SK-N-SH treated with all-trans-retinoic acid at 6 μM for 48 hours (cell line): ENCODE results near the gene CDC26.

ENCODE experiments used
- ATAC-seq: fragments of 200-7000 bp; cut with Tn5 transposase; 3 replicates; pipeline ENCODE4 v1.9.1; 2020; ENCODE audit warnings: mild to moderate bottlenecking, moderate library complexity
- ARNTL ChIP-seq: fragments of 450-650 bp; formaldehyde crosslinking; IDR thresholded peaks from 2 replicates; pipeline ENCODE4 v1.5.0; 2020; ENCODE audit warnings: low read depth, mild to moderate bottlenecking, moderate library complexity, borderline replicate concordance
- BACH2 ChIP-seq: fragments of 250-450 bp; sonication (Bioruptor Pico); IDR thresholded peaks from 2 replicates; pipeline ENCODE4 v1.9.0; 2021; ENCODE audit warnings: mild to moderate bottlenecking, borderline replicate concordance
- CREB5 ChIP-seq: fragments of 250-450 bp; sonication (Bioruptor Pico); IDR thresholded peaks from 2 replicates; pipeline ENCODE4 v1.5.1; 2020; ENCODE audit warnings: low read depth, mild to moderate bottlenecking, moderate library complexity
- CSDC2 ChIP-seq: fragments of 250-450 bp; sonication (Bioruptor Pico); IDR thresholded peaks from 2 replicates; pipeline ENCODE4 v1.5.0; 2020; ENCODE audit warnings: mild to moderate bottlenecking, moderate library complexity
- ESRRG ChIP-seq: fragments of 250-450 bp; sonication (Bioruptor Pico); IDR thresholded peaks from 2 replicates; pipeline ENCODE4 v1.6.1; 2021; ENCODE audit warnings: mild to moderate bottlenecking
- GLIS3 ChIP-seq: fragments of 250-450 bp; sonication (Bioruptor Pico); IDR thresholded peaks from 2 replicates; pipeline ENCODE4 v1.5.0; 2020; ENCODE audit warnings: mild to moderate bottlenecking, moderate library complexity
- ISL1 ChIP-seq: fragments of 250-450 bp; sonication (Bioruptor Pico); IDR thresholded peaks from 2 replicates; pipeline ENCODE4 v2.1.2; 2022; ENCODE audit warnings: mild to moderate bottlenecking, moderate library complexity
- OSR1 ChIP-seq: fragments of 250-450 bp; sonication (Bioruptor Pico); IDR thresholded peaks from 2 replicates; pipeline ENCODE4 v1.8.0; 2022; ENCODE audit warnings: moderate library complexity, mild to moderate bottlenecking, inconsistent platforms
- PPARA ChIP-seq: fragments of 250-450 bp; sonication (Bioruptor Pico); IDR thresholded peaks from 2 replicates; pipeline ENCODE4 v1.5.0; 2020; ENCODE audit warnings: mild to moderate bottlenecking, borderline replicate concordance
- RARB ChIP-seq: fragments of 250-450 bp; sonication (Bioruptor Pico); IDR thresholded peaks from 2 replicates; pipeline ENCODE4 v1.8.0; 2021; ENCODE audit warnings: mild to moderate bottlenecking, moderate library complexity
- SNAI2 ChIP-seq: fragments of 250-450 bp; sonication (Bioruptor Pico); IDR thresholded peaks from 2 replicates; pipeline ENCODE4 v1.5.0; 2020; ENCODE audit warnings: mild to moderate bottlenecking, moderate library complexity
- TCF4 ChIP-seq: fragments of 250-450 bp; sonication (Bioruptor Pico); IDR thresholded peaks from 2 replicates; pipeline ENCODE4 v1.8.0; 2021; ENCODE audit warnings: mild to moderate bottlenecking, moderate library complexity, borderline replicate concordance
- ZC3H10 ChIP-seq: fragments of 250-450 bp; sonication (Bioruptor Pico); IDR thresholded peaks from 2 replicates; pipeline ENCODE4 v1.5.1; 2021; ENCODE audit warnings: mild to moderate bottlenecking, moderate library complexity
- ZFP3 ChIP-seq: fragments of 250-450 bp; sonication (Bioruptor Pico); IDR thresholded peaks from 2 replicates; pipeline ENCODE4 v1.5.0; 2020; ENCODE audit warnings: mild to moderate bottlenecking, moderate library complexity
- ZFP30 ChIP-seq: fragments of 450-650 bp; formaldehyde crosslinking; IDR thresholded peaks from 2 replicates; pipeline ENCODE4 v1.5.0; 2022; ENCODE audit warnings: mild to moderate bottlenecking, moderate library complexity
- ZNF565 ChIP-seq: fragments of 450-650 bp; formaldehyde crosslinking; conservative IDR thresholded peaks from 2 replicates; pipeline ENCODE4 v1.5.0; 2020; ENCODE audit warnings: low read depth, mild to moderate bottlenecking, moderate library complexity
- ZNF70 ChIP-seq: fragments of 450-650 bp; formaldehyde crosslinking; IDR thresholded peaks from 2 replicates; pipeline ENCODE4 v1.5.0; 2020; ENCODE audit warnings: mild to moderate bottlenecking, moderate library complexity
- TF ChIP-seq, protein P1 (sequence below): fragments of 250-450 bp; sonication (Bioruptor Pico); IDR thresholded peaks from 2 replicates; pipeline ENCODE4 v1.5.1; 2021; ENCODE audit warnings: mild to moderate bottlenecking, moderate library complexity
- TF ChIP-seq, protein P2 (sequence below): fragments of 250-450 bp; sonication (Bioruptor Pico); IDR thresholded peaks from 2 replicates; pipeline ENCODE4 v1.8.0; 2020; ENCODE audit warnings: mild to moderate bottlenecking, moderate library complexity, borderline replicate concordance
- TF ChIP-seq, protein P3 (sequence below): fragments of 250-450 bp; sonication (Bioruptor Pico); IDR thresholded peaks from 2 replicates; pipeline ENCODE4 v1.5.0; 2020; ENCODE audit warnings: mild to moderate bottlenecking, moderate library complexity
- TF ChIP-seq, protein P4 (sequence below): fragments of 250-450 bp; sonication (Bioruptor Pico); IDR thresholded peaks from 2 replicates; pipeline ENCODE4 v1.8.0; 2021; ENCODE audit warnings: low read depth, mild to moderate bottlenecking, moderate library complexity, borderline replicate concordance

The CDC26 gene

GRCh38 chr9:113228130-113228665, 47.2 kb downstream of the CDC26 start:
- no peak for TF ChIP-seq BACH2 (CRISPR knock-in tag)
- TF ChIP-seq ARNTL (CRISPR knock-in tag): no peak

GRCh38 chr9:113227436-113227835, 47.9 kb downstream of the CDC26 start:
- no peak for ATAC-seq
- no peak for TF ChIP-seq CREB5 (CRISPR knock-in tag)
- TF ChIP-seq TCF4 (CRISPR knock-in tag): no peak
- TF ChIP-seq ESRRG (CRISPR knock-in tag): no peak
- TF ChIP-seq, protein P1, sequence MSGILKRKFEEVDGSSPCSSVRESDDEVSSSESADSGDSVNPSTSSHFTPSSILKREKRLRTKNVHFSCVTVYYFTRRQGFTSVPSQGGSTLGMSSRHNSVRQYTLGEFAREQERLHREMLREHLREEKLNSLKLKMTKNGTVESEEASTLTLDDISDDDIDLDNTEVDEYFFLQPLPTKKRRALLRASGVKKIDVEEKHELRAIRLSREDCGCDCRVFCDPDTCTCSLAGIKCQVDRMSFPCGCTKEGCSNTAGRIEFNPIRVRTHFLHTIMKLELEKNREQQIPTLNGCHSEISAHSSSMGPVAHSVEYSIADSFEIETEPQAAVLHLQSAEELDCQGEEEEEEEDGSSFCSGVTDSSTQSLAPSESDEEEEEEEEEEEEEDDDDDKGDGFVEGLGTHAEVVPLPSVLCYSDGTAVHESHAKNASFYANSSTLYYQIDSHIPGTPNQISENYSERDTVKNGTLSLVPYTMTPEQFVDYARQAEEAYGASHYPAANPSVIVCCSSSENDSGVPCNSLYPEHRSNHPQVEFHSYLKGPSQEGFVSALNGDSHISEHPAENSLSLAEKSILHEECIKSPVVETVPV: no peak
- TF ChIP-seq BACH2 (CRISPR knock-in tag): no peak
- TF ChIP-seq CSDC2: no peak
- no peak for TF ChIP-seq SNAI2 (CRISPR knock-in tag)
- TF ChIP-seq GLIS3: no peak
- TF ChIP-seq, protein P2, sequence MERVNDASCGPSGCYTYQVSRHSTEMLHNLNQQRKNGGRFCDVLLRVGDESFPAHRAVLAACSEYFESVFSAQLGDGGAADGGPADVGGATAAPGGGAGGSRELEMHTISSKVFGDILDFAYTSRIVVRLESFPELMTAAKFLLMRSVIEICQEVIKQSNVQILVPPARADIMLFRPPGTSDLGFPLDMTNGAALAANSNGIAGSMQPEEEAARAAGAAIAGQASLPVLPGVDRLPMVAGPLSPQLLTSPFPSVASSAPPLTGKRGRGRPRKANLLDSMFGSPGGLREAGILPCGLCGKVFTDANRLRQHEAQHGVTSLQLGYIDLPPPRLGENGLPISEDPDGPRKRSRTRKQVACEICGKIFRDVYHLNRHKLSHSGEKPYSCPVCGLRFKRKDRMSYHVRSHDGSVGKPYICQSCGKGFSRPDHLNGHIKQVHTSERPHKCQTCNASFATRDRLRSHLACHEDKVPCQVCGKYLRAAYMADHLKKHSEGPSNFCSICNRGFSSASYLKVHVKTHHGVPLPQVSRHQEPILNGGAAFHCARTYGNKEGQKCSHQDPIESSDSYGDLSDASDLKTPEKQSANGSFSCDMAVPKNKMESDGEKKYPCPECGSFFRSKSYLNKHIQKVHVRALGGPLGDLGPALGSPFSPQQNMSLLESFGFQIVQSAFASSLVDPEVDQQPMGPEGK (CRISPR knock-in tag): no peak
- no peak for TF ChIP-seq RARB (CRISPR knock-in tag)
- TF ChIP-seq, protein P3, sequence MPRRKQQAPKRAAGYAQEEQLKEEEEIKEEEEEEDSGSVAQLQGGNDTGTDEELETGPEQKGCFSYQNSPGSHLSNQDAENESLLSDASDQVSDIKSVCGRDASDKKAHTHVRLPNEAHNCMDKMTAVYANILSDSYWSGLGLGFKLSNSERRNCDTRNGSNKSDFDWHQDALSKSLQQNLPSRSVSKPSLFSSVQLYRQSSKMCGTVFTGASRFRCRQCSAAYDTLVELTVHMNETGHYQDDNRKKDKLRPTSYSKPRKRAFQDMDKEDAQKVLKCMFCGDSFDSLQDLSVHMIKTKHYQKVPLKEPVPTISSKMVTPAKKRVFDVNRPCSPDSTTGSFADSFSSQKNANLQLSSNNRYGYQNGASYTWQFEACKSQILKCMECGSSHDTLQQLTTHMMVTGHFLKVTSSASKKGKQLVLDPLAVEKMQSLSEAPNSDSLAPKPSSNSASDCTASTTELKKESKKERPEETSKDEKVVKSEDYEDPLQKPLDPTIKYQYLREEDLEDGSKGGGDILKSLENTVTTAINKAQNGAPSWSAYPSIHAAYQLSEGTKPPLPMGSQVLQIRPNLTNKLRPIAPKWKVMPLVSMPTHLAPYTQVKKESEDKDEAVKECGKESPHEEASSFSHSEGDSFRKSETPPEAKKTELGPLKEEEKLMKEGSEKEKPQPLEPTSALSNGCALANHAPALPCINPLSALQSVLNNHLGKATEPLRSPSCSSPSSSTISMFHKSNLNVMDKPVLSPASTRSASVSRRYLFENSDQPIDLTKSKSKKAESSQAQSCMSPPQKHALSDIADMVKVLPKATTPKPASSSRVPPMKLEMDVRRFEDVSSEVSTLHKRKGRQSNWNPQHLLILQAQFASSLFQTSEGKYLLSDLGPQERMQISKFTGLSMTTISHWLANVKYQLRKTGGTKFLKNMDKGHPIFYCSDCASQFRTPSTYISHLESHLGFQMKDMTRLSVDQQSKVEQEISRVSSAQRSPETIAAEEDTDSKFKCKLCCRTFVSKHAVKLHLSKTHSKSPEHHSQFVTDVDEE (CRISPR knock-in tag): no peak
- no peak for TF ChIP-seq ZFP30
- no peak for TF ChIP-seq PPARA (CRISPR knock-in tag)
- TF ChIP-seq ZFP3 (CRISPR knock-in tag): no peak
- TF ChIP-seq, protein P4, sequence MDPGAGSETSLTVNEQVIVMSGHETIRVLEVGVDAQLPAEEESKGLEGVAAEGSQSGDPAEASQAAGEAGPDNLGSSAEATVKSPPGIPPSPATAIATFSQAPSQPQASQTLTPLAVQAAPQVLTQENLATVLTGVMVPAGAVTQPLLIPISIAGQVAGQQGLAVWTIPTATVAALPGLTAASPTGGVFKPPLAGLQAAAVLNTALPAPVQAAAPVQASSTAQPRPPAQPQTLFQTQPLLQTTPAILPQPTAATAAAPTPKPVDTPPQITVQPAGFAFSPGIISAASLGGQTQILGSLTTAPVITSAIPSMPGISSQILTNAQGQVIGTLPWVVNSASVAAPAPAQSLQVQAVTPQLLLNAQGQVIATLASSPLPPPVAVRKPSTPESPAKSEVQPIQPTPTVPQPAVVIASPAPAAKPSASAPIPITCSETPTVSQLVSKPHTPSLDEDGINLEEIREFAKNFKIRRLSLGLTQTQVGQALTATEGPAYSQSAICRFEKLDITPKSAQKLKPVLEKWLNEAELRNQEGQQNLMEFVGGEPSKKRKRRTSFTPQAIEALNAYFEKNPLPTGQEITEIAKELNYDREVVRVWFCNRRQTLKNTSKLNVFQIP: no peak
- TF ChIP-seq OSR1 (CRISPR knock-in tag): no peak

More at GRCh38 chr9:113228130-113228665, 47.2 kb downstream of the CDC26 start:
- ATAC-seq: no peak

DNA sequence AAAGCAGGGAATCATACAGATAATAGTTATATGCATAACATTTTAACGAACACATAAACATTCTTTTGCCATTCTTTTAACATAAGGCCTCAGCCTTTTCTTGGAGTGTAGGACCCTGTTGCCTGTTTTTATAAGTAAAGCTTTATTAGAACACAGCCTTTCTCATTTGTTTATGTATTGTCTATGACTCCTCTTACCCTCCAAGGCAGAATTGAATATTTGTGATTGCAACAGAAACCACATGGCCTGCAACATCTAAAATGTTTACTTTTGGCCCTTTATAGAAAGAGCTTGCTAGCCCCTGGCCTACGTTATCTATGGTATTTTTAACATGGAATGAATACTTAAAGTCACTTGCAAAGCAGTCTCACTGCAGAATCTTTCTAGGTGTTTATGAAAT, 51.4 kb downstream of the CDC26 start:
- no peak for ATAC-seq
- TF ChIP-seq, protein P4: no peak
- TF ChIP-seq CSDC2 (no peak), ZNF70 (no peak), CREB5 (CRISPR knock-in tag) (no peak), GLIS3 (no peak), ESRRG (CRISPR knock-in tag) (no peak), SNAI2 (CRISPR knock-in tag) (no peak), TCF4 (CRISPR knock-in tag) (no peak), ISL1 (CRISPR knock-in tag) (no peak), ZFP30 (no peak), BACH2 (CRISPR knock-in tag) (no peak), ARNTL (CRISPR knock-in tag) (no peak), ZNF565 (no peak), PPARA (CRISPR knock-in tag) (no peak), ZC3H10 (no peak), OSR1 (CRISPR knock-in tag) (no peak), ZFP3 (CRISPR knock-in tag) (no peak)
- TF ChIP-seq, protein P1: no peak
